ENCODE data around the gene XYLB.
A peak's percentile ranks its signal among the peaks of the same experiment; 100 is the strongest.
"Not testable (repeated sequence)": the region's sequence is repeated elsewhere in the genome, so short reads cannot be mapped to it uniquely, and the experiment has no call there.

XYLB gene

GRCh38 chr3:38346587-38347410 lies at the start of gene XYLB:
XYLB (plus strand) TSS chr3:38346785; CDS start chr3:38346869, 84 bp downstream.
- peak; percentile 97 for TF ChIP-seq L3MBTL2 (conservative IDR thresholded peaks at IDR 0.05)
- TF ChIP-seq SP1 (IDR thresholded peaks at IDR 0.05): no peak
- peak; percentile 4; the same call in 1 of the 2 replicates for TF ChIP-seq FOXM1 (IDR thresholded peaks at IDR 0.05; ENCODE audit: borderline replicate concordance)
- DNase-seq (ENCODE audit: extremely low spot score): peak; percentile 91
- ChIA-PET CTCF (interaction anchor here (0.6 to 1.8 kb wide), 7 partner anchors 8 to 144 kb away, joined by 3 to 4 read pairs (median 3); no protein-coding TSS in a partner anchor), POLR2A (interaction anchor here (1.1 to 1.9 kb wide), 5 partner anchors 15 to 214 kb away, joined by 4 to 6 read pairs (median 4); partner anchors contain the start of genes ACAA1 and OXSR1)

- CTCF ChIA-PET: interaction anchor here (1.1 kb wide), 1 partner anchor 294 kb away, joined by 3 read pairs; no protein-coding TSS in a partner anchor
- POLR2A ChIA-PET; DNase-seq (ENCODE audit: extremely low spot score): not testable (repeated sequence)
These were observed 49.5 kb upstream of the XYLB start for GRCh38 chr3:38297053-38297452.

- CTCF ChIA-PET: interaction anchor here (0.6 to 1.5 kb wide), 4 partner anchors 33 to 181 kb away, joined by 3 to 4 read pairs (median 3); partner anchors contain the start of gene OXSR1
- POLR2A ChIA-PET: no interaction called here
- no peak for DNase-seq (ENCODE audit: extremely low spot score)
- TF ChIP-seq LEF1 (IDR thresholded peaks at IDR 0.05; ENCODE audit: borderline replicate concordance): no peak
- TF ChIP-seq ELF4 (IDR thresholded peaks at IDR 0.05): no peak
- no peak for TF ChIP-seq BHLHE40 (IDR thresholded peaks at IDR 0.05; ENCODE audit: borderline replicate concordance)
- no peak for TF ChIP-seq SP1 (IDR thresholded peaks at IDR 0.05)
- no peak for TF ChIP-seq ARNT (IDR thresholded peaks at IDR 0.05)
- TF ChIP-seq L3MBTL2 (conservative IDR thresholded peaks at IDR 0.05): no peak
- no peak for TF ChIP-seq SUZ12 (IDR thresholded peaks at IDR 0.05)
- no peak for TF ChIP-seq PKNOX1 (IDR thresholded peaks at IDR 0.05)
- TF ChIP-seq NFRKB (IDR thresholded peaks at IDR 0.05): no peak
- no peak for TF ChIP-seq FOXM1 (IDR thresholded peaks at IDR 0.05; ENCODE audit: borderline replicate concordance)
- no peak for TF ChIP-seq FOXA1 (IDR thresholded peaks at IDR 0.05)
- no peak for TF ChIP-seq HDGF (IDR thresholded peaks at IDR 0.05; ENCODE audit: borderline replicate concordance)
- no peak for TF ChIP-seq ZNF384 (IDR thresholded peaks at IDR 0.05)
These were observed 49.0 kb upstream of the XYLB start for GRCh38 chr3:38297537-38297936.

- CTCF ChIA-PET: interaction anchor here (0.6 to 1.5 kb wide), 6 partner anchors 24 to 181 kb away, joined by 3 to 4 read pairs (median 3); partner anchors contain the start of gene OXSR1
- POLR2A ChIA-PET: no interaction called here
- peak; percentile 11 for DNase-seq (ENCODE audit: extremely low spot score)
- TF ChIP-seq ARNT (IDR thresholded peaks at IDR 0.05): no peak
- TF ChIP-seq LEF1 (IDR thresholded peaks at IDR 0.05; ENCODE audit: borderline replicate concordance): no peak
- no peak for TF ChIP-seq FOXK2 (IDR thresholded peaks at IDR 0.05)
These were observed 48.5 kb upstream of the XYLB start for GRCh38 chr3:38297947-38298711.

- ChIA-PET CTCF (no interaction called here), POLR2A (no interaction called here)
- no peak for DNase-seq (ENCODE audit: extremely low spot score)
- TF ChIP-seq HDGF (IDR thresholded peaks at IDR 0.05; ENCODE audit: borderline replicate concordance) (no peak), FOXM1 (IDR thresholded peaks at IDR 0.05; ENCODE audit: borderline replicate concordance) (no peak)
These were observed 39.6 kb upstream of the XYLB start for GRCh38 chr3:38306941-38307340.

GRCh38 chr3:38307599-38307998 lies 39.0 kb upstream of the XYLB start:
- ChIA-PET POLR2A (no interaction called here), CTCF (no interaction called here)
- DNase-seq (ENCODE audit: extremely low spot score): no peak
- no peak for TF ChIP-seq FOXK2 (IDR thresholded peaks at IDR 0.05)
- TF ChIP-seq ARNT (IDR thresholded peaks at IDR 0.05): no peak
- TF ChIP-seq SP1 (IDR thresholded peaks at IDR 0.05): no peak
- TF ChIP-seq TARDBP (IDR thresholded peaks at IDR 0.05): no peak

GRCh38 chr3:38308456-38308855 lies 38.1 kb upstream of the XYLB start:
- ChIA-PET CTCF (interaction anchor here (0.7 kb wide), 2 partner anchors 16 to 332 kb away, joined by 3 read pairs; no protein-coding TSS in a partner anchor), POLR2A (interaction anchor here (1.5 kb wide), 1 partner anchor 144 kb away, joined by 3 read pairs; the partner anchor contains the start of gene OXSR1)
- TF ChIP-seq ZNF384 (IDR thresholded peaks at IDR 0.05) (no peak), TARDBP (IDR thresholded peaks at IDR 0.05) (no peak), NFRKB (IDR thresholded peaks at IDR 0.05) (no peak), FOXA1 (IDR thresholded peaks at IDR 0.05) (no peak), HDGF (IDR thresholded peaks at IDR 0.05; ENCODE audit: borderline replicate concordance) (no peak), ARNT (IDR thresholded peaks at IDR 0.05) (no peak), L3MBTL2 (conservative IDR thresholded peaks at IDR 0.05) (no peak), ELF4 (IDR thresholded peaks at IDR 0.05) (no peak), PKNOX1 (IDR thresholded peaks at IDR 0.05) (no peak), LEF1 (IDR thresholded peaks at IDR 0.05; ENCODE audit: borderline replicate concordance) (no peak), SUZ12 (IDR thresholded peaks at IDR 0.05) (no peak), SP1 (IDR thresholded peaks at IDR 0.05) (no peak), BHLHE40 (IDR thresholded peaks at IDR 0.05; ENCODE audit: borderline replicate concordance) (no peak), FOXK2 (IDR thresholded peaks at IDR 0.05) (no peak), FOXM1 (IDR thresholded peaks at IDR 0.05; ENCODE audit: borderline replicate concordance) (no peak), CTBP1 (IDR thresholded peaks at IDR 0.05; ENCODE audit: borderline replicate concordance) (no peak)
- DNase-seq (ENCODE audit: extremely low spot score): peak; percentile 4

Data from HEK293T (cell line).